OCI-LY1 (cell line): Measurements from ENCODE around the gene ALKBH4.

Experiments used
- H2AFZ ChIP-seq: fragments of 200-600 bp; sonication (generic), shearing (Covaris generic); 2 replicates; pipeline ENCODE4 v1.6.0; 2014; ENCODE audit warnings: antibody characterized with exemption, mild to moderate bottlenecking, low read length
- H3F3A ChIP-seq: fragments of 200-600 bp; sonication (generic), shearing (Covaris generic); 2 replicates; pipeline ENCODE4 v1.6.0; 2014; ENCODE audit warnings: mild to moderate bottlenecking, antibody characterized with exemption, low read length, moderate library complexity; ENCODE audit not compliant: insufficient read depth
- H3K27ac ChIP-seq: fragments of 200-600 bp; sonication (generic); 2 replicates; pipeline ENCODE4 v1.5.1; 2014; ENCODE audit warnings: low read length, mixed run types, mild to moderate bottlenecking, low read depth; ENCODE audit not compliant: poor library complexity, severe bottlenecking
- H3K27me3 ChIP-seq: fragments of 200-600 bp; sonication (generic); 2 replicates; pipeline ENCODE4 v1.6.0; 2014; ENCODE audit warnings: antibody characterized with exemption, mild to moderate bottlenecking, low read length, moderate library complexity; ENCODE audit not compliant: insufficient read depth
- H3K36me3 ChIP-seq: fragments of 200-600 bp; sonication (generic); 2 replicates; pipeline ENCODE4 v1.6.1; 2014; ENCODE audit warnings: mild to moderate bottlenecking, antibody characterized with exemption, low read length, moderate library complexity, mixed read lengths; ENCODE audit not compliant: insufficient read depth
- H3K4me1 ChIP-seq: fragments of 200-600 bp; sonication (generic); 2 replicates; pipeline ENCODE4 v1.5.1; 2014; ENCODE audit warnings: mild to moderate bottlenecking, low read length, moderate library complexity; ENCODE audit not compliant: insufficient read depth, severe bottlenecking
- H3K4me2 ChIP-seq: fragments of 200-600 bp; sonication (generic), shearing (Covaris generic); 2 replicates; pipeline ENCODE4 v1.6.1; 2014; ENCODE audit warnings: low read length
- H3K4me3 ChIP-seq: fragments of 200-600 bp; sonication (generic); 2 replicates; pipeline ENCODE4 v1.5.1; 2014; ENCODE audit warnings: low read length, low read depth, mild to moderate bottlenecking, mixed read lengths; ENCODE audit not compliant: poor library complexity, severe bottlenecking
- H3K79me2 ChIP-seq: fragments of 200-600 bp; shearing (Covaris generic); 2 replicates; pipeline ENCODE4 v1.6.1; 2016; ENCODE audit warnings: mixed run types, low read length, mixed read lengths; ENCODE audit not compliant: insufficient read depth
- H3K9ac ChIP-seq: fragments of 200-600 bp; sonication (generic), shearing (Covaris generic); 2 replicates; pipeline ENCODE4 v1.6.1; 2014; ENCODE audit warnings: mild to moderate bottlenecking, low read length, mixed read lengths
- H3K9me2 ChIP-seq: fragments of 200-600 bp; sonication (generic), shearing (Covaris generic); 2 replicates; pipeline ENCODE4 v1.6.1; 2014; ENCODE audit warnings: low read depth, mild to moderate bottlenecking, low read length, mixed read lengths
- H3K9me3 ChIP-seq: fragments of 200-600 bp; shearing (Covaris generic); 2 replicates; pipeline ENCODE4 v1.6.1; 2014; ENCODE audit warnings: low read length, mixed read lengths
- H4K20me1 ChIP-seq: fragments of 200-600 bp; sonication (generic), shearing (Covaris generic); 2 replicates; pipeline ENCODE4 v1.6.0; 2016; ENCODE audit warnings: mild to moderate bottlenecking, low read length; ENCODE audit not compliant: insufficient read depth
- EZH2 ChIP-seq: fragments of 200-600 bp; sonication (generic), shearing (Covaris generic); IDR thresholded peaks from 2 replicates; pipeline ENCODE4 v1.8.0; 2017; ENCODE audit warnings: borderline replicate concordance, mixed run types, mild to moderate bottlenecking, antibody characterized with exemption, low read length, moderate library complexity, mixed read lengths
- TF ChIP-seq, protein P1 (sequence below): fragments of 200-600 bp; sonication (generic), shearing (Covaris generic); IDR thresholded peaks from 2 replicates; pipeline ENCODE4 v1.5.1; 2017; ENCODE audit warnings: mild to moderate bottlenecking, antibody characterized with exemption, low read length, moderate library complexity, mixed read lengths

Gene ALKBH4

DNA sequence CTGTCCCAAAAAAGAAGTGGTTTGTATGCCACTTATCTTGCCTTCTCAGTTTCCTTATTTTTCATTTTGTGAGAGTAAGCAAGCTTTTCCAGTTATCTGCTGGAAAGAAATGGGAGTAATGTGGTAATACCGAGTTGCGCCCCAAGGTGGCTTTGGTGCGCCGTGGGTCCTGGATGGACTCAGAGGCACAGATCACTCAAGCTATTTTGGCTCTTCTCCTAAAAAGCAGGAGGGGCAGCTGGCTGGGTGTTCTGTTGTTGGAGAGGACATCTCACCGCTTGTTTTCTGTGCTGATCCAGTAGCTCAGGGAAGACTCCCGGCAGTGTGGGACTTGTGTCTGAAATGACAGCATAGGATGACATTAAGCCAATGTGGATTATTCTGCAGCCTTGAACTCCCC lies 52.1 kb downstream of the ALKBH4 start:
- no peak overlapping the region for H3K4me2 ChIP-seq
- no peak overlapping the region for H3K4me3 ChIP-seq
- H3K79me2 ChIP-seq: no peaks in the 10 kb centered on the region; the same call in 1 of the 2 replicates
- peak overlapping the region; percentile 33 for H3K27ac ChIP-seq
- H3F3A ChIP-seq: no peaks in the 10 kb centered on the region
- TF ChIP-seq, protein P1, sequence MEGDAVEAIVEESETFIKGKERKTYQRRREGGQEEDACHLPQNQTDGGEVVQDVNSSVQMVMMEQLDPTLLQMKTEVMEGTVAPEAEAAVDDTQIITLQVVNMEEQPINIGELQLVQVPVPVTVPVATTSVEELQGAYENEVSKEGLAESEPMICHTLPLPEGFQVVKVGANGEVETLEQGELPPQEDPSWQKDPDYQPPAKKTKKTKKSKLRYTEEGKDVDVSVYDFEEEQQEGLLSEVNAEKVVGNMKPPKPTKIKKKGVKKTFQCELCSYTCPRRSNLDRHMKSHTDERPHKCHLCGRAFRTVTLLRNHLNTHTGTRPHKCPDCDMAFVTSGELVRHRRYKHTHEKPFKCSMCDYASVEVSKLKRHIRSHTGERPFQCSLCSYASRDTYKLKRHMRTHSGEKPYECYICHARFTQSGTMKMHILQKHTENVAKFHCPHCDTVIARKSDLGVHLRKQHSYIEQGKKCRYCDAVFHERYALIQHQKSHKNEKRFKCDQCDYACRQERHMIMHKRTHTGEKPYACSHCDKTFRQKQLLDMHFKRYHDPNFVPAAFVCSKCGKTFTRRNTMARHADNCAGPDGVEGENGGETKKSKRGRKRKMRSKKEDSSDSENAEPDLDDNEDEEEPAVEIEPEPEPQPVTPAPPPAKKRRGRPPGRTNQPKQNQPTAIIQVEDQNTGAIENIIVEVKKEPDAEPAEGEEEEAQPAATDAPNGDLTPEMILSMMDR: peak; percentile 92
- TF ChIP-seq EZH2: no peak
- peaks cover 10% of the 10 kb centered on the region for H3K9me3 ChIP-seq
- H3K27me3 ChIP-seq: no peaks in the 10 kb centered on the region
- no peak overlapping the region; the same call in 1 of the 2 replicates for H3K9ac ChIP-seq
- H2AFZ ChIP-seq: no peak overlapping the region
- H3K4me1 ChIP-seq: peaks cover 44% of the 10 kb centered on the region
- no peaks in the 10 kb centered on the region for H4K20me1 ChIP-seq
- H3K36me3 ChIP-seq: peaks cover 95% of the 10 kb centered on the region
- no peaks in the 10 kb centered on the region for H3K9me2 ChIP-seq

DNA sequence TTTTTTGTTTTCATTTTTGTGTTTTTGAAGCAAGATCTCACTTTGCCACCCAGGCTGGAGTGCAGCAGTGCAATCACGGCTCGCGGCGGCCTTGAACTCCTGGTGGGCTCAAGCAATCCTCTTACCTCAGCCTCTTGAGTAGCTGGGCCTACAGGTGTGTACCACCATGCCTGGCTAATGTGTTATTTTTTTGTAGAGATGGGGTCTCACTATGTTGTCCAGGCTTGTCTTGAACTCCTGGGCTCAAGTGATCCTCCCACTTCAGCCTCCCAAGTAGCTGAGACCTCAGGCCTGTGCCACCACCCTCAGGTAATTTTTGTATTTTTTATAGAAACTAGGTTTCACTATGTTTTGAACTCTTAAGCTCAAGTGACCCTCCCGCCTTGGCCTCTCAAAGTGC lies 53.7 kb downstream of the ALKBH4 start:
- H3K36me3 ChIP-seq: peaks cover 96% of the 10 kb centered on the region
- H3K4me1 ChIP-seq: peaks cover 37% of the 10 kb centered on the region
- H3K79me2 ChIP-seq: no peaks in the 10 kb centered on the region; the same call in 1 of the 2 replicates

DNA sequence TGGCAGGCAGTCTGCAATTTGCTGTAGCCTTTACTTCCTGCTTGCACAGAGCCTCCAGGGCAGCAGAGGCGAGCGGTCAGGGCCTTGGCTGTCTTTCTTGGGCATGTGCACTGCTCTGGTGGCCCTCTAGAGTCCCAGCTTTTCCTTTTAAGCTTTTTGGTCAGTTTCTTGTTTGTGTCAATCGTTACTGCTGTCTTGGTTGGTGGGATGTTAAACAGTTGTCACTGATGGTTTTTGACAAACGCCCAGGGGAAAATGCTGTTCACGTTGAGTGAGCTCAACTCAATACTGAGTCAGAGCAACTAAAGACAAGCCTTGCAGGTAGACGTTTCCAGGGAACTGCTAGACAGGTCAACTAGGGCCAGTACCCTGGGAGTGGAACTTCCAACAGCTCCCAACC lies 54.5 kb downstream of the ALKBH4 start:
- Histone ChIP-seq H3K27me3 (no peaks in the 10 kb centered on the region), H3K4me2 (no peak overlapping the region), H3K27ac (no peak overlapping the region), H2AFZ (no peak overlapping the region), H3K4me1 (peaks cover 30% of the 10 kb centered on the region), H3K79me2 (no peaks in the 10 kb centered on the region; the same call in 1 of the 2 replicates), H3K9me2 (no peaks in the 10 kb centered on the region), H3K4me3 (no peak overlapping the region), H4K20me1 (no peaks in the 10 kb centered on the region), H3K9ac (no peak overlapping the region), H3K36me3 (peaks cover 98% of the 10 kb centered on the region), H3K9me3 (peaks cover 10% of the 10 kb centered on the region), H3F3A (no peaks in the 10 kb centered on the region)
- no peak for TF ChIP-seq EZH2
- TF ChIP-seq, protein P1: no peak

More for the DNA sequence above, 53.7 kb downstream of the ALKBH4 start:
- peaks cover 10% of the 10 kb centered on the region for H3K9me3 ChIP-seq
- H3K9ac ChIP-seq: no peak overlapping the region
- H3K4me2 ChIP-seq: no peak overlapping the region
- H3K4me3 ChIP-seq: no peak overlapping the region
- no peak for TF ChIP-seq EZH2
- TF ChIP-seq, protein P1: no peak
- H2AFZ ChIP-seq: no peak overlapping the region
- no peak overlapping the region for H3K27ac ChIP-seq
- H3F3A ChIP-seq: no peaks in the 10 kb centered on the region
- H4K20me1 ChIP-seq: no peaks in the 10 kb centered on the region
- H3K9me2 ChIP-seq: no peaks in the 10 kb centered on the region
- H3K27me3 ChIP-seq: no peaks in the 10 kb centered on the region
